Measurements from ENCODE around the gene DBF4B. TPM values are rescaled to one million over a fixed set of nuclear protein-coding genes. Genes with fewer than 3 reads are reported as not detected.

DBF4B gene
- total and polyA plus RNA-seq, 2 of the 13 experiments (the other 11 are each of a cell fraction or from before 2014, with no cell fraction given), result 11.7 to 13.2 TPM

GRCh38 chr17:44749076-44749979 is 40.9 kb downstream of the DBF4B start (continued):
- TF ChIP-seq SRY (CRISPR knock-in tag; IDR thresholded peaks at IDR 0.05) (no peak), HDAC1 (CRISPR knock-in tag; IDR thresholded peaks at IDR 0.05) (no peak), TAF15 (IDR thresholded peaks at IDR 0.05; ENCODE audit: low read depth, low read length, poor library complexity, severe bottlenecking) (no peak)

- no peak for DNase-seq (ENCODE audit: low spot score)
- POLR2A ChIA-PET, result no interaction called here
- Histone ChIP-seq H3K27ac (ENCODE audit: extremely low read length, insufficient read depth, low read length) (no peak overlapping the region), H2AFZ (ENCODE audit: low read length) (no peak overlapping the region), H3K4me3 (replicated peaks in 1 of 3; ENCODE audit: insufficient read depth in 1 of 3, low read depth in 2 of 3, low read length in 3 of 3) (no peak overlapping the region), H3K36me3 (replicated peaks in 1 of 2; ENCODE audit: control insufficient read depth in 1 of 2, insufficient read depth in 2 of 2, low read length in 2 of 2) (peaks cover 11 to 22% of the 10 kb centered on the region in 2 experiments; a peak in 4 of 5 replicates), H4K20me1 (ENCODE audit: insufficient read depth, low read length) (no peaks in the 10 kb centered on the region), H3K79me2 (ENCODE audit: insufficient read depth, low read length) (no peaks in the 10 kb centered on the region), H3K9ac (ENCODE audit: insufficient read depth, low read depth, low read length) (no peak overlapping the region), H3K9me3 (ENCODE audit: low read length) (no peaks in the 10 kb centered on the region), H3K27me3 (ENCODE audit: control insufficient read depth in 1 of 2, insufficient read depth in 2 of 2, low read length in 2 of 2) (no peaks in the 10 kb centered on the region), H3K4me1 (ENCODE audit: insufficient read depth, low read length) (peaks cover 16% of the 10 kb centered on the region), H3K4me2 (ENCODE audit: low read depth, low read length) (no peak overlapping the region)
- no peak for FAIRE-seq
- in situ Hi-C loops (cut with HindIII; ENCODE audit: extremely low pct_ligation_motif_present, low pct_unique_long_range_greater_than_20kb) (no loop called here), intact Hi-C loops (cut with micrococcal nuclease; ENCODE audit: unreplicated experiment) (no loop called here)
- ATAC-seq, result no peak
- CTCF ChIA-PET (ENCODE audit: low intra/inter-chr PET ratio, low total read pairs), result no interaction called here
- WGBS (ENCODE audit: low lambda C conversion rate), result 86% methylated on average over 9 of the region's 9 CpGs
- no TSS peak for BruUV-seq (replicated peaks)
- TF ChIP-seq TEAD2 (CRISPR knock-in tag; IDR thresholded peaks at IDR 0.05), result no peak
- TF ChIP-seq, protein P1, sequence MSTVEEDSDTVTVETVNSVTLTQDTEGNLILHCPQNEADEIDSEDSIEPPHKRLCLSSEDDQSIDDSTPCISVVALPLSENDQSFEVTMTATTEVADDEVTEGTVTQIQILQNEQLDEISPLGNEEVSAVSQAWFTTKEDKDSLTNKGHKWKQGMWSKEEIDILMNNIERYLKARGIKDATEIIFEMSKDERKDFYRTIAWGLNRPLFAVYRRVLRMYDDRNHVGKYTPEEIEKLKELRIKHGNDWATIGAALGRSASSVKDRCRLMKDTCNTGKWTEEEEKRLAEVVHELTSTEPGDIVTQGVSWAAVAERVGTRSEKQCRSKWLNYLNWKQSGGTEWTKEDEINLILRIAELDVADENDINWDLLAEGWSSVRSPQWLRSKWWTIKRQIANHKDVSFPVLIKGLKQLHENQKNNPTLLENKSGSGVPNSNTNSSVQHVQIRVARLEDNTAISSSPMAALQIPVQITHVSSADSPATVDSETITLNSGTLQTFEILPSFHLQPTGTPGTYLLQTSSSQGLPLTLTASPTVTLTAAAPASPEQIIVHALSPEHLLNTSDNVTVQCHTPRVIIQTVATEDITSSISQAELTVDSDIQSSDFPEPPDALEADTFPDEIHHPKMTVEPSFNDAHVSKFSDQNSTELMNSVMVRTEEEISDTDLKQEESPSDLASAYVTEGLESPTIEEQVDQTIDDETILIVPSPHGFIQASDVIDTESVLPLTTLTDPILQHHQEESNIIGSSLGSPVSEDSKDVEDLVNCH (CRISPR knock-in tag; IDR thresholded peaks at IDR 0.05), result no peak
- no peak for TF ChIP-seq MAFF (IDR thresholded peaks at IDR 0.05; ENCODE audit: low read depth, low read length)
- no peak for TF ChIP-seq ZNF780A (CRISPR knock-in tag; IDR thresholded peaks at IDR 0.05)
- TF ChIP-seq EED (CRISPR knock-in tag; IDR thresholded peaks at IDR 0.05), result no peak
- no peak for TF ChIP-seq ZNF333 (CRISPR knock-in tag; IDR thresholded peaks at IDR 0.05; ENCODE audit: borderline replicate concordance)
- TF ChIP-seq, protein P2, sequence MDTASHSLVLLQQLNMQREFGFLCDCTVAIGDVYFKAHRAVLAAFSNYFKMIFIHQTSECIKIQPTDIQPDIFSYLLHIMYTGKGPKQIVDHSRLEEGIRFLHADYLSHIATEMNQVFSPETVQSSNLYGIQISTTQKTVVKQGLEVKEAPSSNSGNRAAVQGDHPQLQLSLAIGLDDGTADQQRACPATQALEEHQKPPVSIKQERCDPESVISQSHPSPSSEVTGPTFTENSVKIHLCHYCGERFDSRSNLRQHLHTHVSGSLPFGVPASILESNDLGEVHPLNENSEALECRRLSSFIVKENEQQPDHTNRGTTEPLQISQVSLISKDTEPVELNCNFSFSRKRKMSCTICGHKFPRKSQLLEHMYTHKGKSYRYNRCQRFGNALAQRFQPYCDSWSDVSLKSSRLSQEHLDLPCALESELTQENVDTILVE (CRISPR knock-in tag; IDR thresholded peaks at IDR 0.05), result no peak
- no peak for TF ChIP-seq ZHX1 (CRISPR knock-in tag; IDR thresholded peaks at IDR 0.05; ENCODE audit: low read depth)
- TF ChIP-seq NR2F6 (IDR thresholded peaks at IDR 0.05), result no peak
- no peak for TF ChIP-seq NR2F6 (CRISPR knock-in tag; IDR thresholded peaks at IDR 0.05)
- TF ChIP-seq KDM5A (IDR thresholded peaks at IDR 0.05; ENCODE audit: borderline replicate concordance, low read length), result no peak
Measured at GRCh38 chr17:44749980-44750318, 41.5 kb downstream of the DBF4B start.

Measured in HepG2 (cell line).